ENCODE data around the gene ING4. TPM values are rescaled to one million over a fixed set of nuclear protein-coding genes. Genes with fewer than 3 reads are reported as not detected.

ING4 gene
- total RNA-seq, 1 donor from 2014 or later, result 60.0 TPM

DNA sequence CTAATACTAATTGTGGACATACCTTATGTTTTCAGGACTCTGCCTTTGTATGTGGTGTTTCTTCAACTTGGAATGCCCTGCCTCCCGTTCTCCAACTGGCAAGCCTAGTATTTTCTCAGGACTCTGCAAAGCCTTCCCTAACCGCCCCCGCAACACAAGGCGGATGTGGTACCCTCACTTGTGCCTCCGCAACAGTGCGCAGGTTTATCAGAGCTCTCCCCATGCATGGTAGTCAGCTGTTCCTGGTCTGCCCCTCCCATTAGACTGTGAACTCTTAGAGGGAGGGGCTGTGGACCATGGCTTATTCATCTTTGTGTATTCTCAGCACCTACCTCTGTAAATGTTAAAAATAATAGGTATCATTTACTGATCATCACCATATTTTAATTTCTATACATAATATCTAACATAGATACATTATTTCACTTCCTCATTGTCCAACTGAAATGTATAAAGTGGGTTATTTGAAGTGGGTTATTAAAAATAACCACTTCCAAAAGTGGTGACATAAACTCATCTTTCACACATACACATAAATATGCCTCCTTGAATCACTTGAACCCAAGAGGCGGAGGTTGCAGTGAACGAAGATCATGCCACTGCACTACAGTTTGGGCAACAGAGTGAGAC, 36.1 kb downstream of the ING4 start:
- TF ChIP-seq CTCF (conservative IDR thresholded peaks at IDR 0.05; ENCODE audit: low read depth, low read length), result no peak
- DNase-seq (ENCODE audit: low read depth), result no peak
- H3K4me3 ChIP-seq (ENCODE audit: low read depth, low read length), result no peak overlapping the region

- no peak overlapping the region for H3K4me3 ChIP-seq (ENCODE audit: low read depth, low read length)
- no peak for TF ChIP-seq CTCF (conservative IDR thresholded peaks at IDR 0.05; ENCODE audit: low read depth, low read length)
Measured at GRCh38 chr12:6620885-6621274, 42.0 kb downstream of the ING4 start.

DNA sequence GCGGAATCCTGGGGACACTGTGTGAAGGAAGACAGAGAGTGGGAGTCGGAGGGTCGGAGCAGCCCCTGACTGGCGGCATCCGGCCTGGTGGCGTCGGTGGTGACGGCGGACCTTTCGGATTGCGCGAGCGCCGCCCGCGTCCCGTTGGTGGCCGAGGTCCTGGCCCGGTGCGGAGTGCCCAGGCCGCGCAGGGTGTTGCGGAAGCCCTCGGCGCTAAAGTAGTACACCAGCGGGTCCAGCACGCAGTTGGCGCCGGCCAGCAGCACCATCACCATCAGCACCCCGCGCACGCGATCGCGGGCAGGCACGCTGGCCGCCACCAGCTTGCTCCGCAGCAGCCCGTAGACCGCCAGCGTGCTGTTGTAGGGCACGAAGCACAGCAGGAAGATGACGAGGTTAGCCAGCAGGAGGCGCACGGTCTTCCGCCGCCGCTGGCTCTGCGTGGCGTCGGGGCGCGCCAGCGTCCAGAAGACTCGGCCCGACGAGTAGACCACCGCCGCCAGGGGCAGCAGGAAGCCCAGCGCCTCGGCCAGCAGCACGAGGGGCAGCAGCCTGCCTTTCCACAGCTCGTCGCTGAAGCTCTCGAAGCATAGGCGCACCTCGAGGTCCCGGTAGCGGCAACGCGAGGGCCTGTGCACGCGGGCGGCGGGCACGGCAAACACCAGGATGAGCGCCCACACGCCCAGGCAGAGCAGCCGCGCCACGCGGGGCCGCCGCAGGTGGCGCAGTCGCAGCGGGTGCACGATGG, 42.6 kb downstream of the ING4 start:
- TF ChIP-seq CTCF (conservative IDR thresholded peaks at IDR 0.05; ENCODE audit: low read depth, low read length), result peak; percentile 57
- H3K4me3 ChIP-seq (ENCODE audit: low read depth, low read length), result peak overlapping the region; percentile 24
- DNase-seq (ENCODE audit: low read depth), result no peak

More at GRCh38 chr12:6620885-6621274, 42.0 kb downstream of the ING4 start:
- DNase-seq (ENCODE audit: low read depth), result no peak

DNA sequence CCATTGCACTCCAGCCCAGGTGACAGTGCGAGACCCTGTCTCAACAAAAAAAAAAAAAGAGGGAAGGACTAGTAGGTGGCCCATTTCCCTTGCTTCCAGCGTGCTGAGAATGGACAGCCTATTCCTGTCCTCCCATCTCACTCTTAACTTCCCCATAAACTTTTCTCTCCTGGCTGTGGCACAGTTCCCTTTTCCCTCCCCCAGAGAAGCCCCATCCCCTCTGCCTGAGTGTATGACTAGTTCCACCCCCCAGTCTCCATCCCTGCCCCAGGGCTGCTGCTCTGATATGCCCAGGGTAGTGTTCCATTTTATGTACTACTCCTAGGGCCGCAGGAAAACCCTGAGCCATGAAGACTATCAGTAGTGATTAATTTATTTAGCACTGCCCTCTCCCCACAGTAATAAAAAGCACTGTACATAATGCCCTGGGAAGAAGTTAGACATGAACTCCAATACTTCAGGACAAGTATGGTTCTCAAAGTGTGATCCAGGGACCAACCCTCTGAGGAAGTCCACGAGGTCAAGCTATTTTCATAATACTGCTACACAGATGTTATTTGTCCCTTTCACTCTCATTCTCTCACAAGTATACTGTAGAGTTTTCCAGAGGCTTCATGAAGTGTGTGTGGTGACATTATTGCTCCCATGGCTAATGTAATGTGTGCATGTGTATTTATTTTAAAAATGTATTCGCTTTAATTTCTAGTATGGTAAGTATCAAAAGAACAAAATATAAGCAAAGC, 44.3 kb downstream of the ING4 start:
- DNase-seq (ENCODE audit: low read depth), result no peak
- H3K4me3 ChIP-seq (ENCODE audit: low read depth, low read length), result no peak overlapping the region
- TF ChIP-seq CTCF (conservative IDR thresholded peaks at IDR 0.05; ENCODE audit: low read depth, low read length), result no peak

GRCh38 chr12:6615802-6616201, 47.1 kb downstream of the ING4 start:
- TF ChIP-seq CTCF (conservative IDR thresholded peaks at IDR 0.05; ENCODE audit: low read depth, low read length), result no peak
- H3K4me3 ChIP-seq (ENCODE audit: low read depth, low read length), result no peak overlapping the region
- no peak for DNase-seq (ENCODE audit: low read depth)

DNA sequence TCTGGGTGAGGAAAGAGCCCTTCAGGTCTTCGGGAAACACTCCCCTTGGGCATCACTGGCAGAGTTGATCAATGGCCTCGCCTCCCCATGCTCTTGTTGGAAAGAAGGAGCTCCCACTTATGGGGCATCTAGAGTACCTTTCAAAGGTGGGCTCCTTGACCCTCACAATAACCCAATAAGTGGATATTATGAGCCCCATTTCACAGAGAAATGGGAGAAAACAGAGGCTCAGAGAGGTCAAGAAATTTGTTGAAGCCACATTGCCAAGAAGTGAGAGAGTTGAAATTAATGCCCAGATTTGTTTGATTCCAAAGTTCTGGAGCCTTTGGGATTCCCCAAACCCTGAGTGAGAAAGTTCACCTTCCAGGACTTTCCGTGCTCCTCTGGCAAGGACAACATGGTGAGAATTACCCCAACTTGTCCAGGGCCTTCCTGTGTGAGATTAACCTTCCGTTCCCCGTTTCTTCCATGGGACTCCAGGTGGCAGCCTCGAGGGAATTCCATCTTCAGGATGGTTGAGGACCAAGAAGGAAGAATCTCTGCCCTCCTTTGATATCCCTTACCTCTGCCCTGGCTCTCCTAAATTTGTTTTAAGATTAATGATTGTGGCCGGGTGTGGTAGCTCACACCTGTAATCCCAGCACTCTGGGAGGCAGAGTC, 48.3 kb downstream of the ING4 start:
- no peak for DNase-seq (ENCODE audit: low read depth)
- H3K4me3 ChIP-seq (ENCODE audit: low read depth, low read length), result no peak overlapping the region
- peak; percentile 32 for TF ChIP-seq CTCF (conservative IDR thresholded peaks at IDR 0.05; ENCODE audit: low read depth, low read length)
